Vagina (tissue), 2 donors: ENCODE measurements around the gene RAB32.

Source experiments
- POLR2A ChIP-seq, 2 donors: fragments of 450-650 bp; IDR thresholded peaks; one replicate each; pipeline ENCODE4 v1.6.1; 2017; ENCODE audit warnings: antibody characterized with exemption in 2 of 2, mild to moderate bottlenecking in 2 of 2, moderate library complexity in 2 of 2
- TF ChIP-seq, protein P1 (sequence below), 3 experiments: fragments of 450-650 bp in 2 of 3; fragments of 200-600 bp in 1 of 3; sonication (generic) in 1 of 3; IDR thresholded peaks; one replicate each; pipeline ENCODE4 v1.5.1; 2017 to 2019; ENCODE audit warnings: antibody characterized with exemption in 3 of 3, mild to moderate bottlenecking in 2 of 3, moderate library complexity in 2 of 3

DNA sequence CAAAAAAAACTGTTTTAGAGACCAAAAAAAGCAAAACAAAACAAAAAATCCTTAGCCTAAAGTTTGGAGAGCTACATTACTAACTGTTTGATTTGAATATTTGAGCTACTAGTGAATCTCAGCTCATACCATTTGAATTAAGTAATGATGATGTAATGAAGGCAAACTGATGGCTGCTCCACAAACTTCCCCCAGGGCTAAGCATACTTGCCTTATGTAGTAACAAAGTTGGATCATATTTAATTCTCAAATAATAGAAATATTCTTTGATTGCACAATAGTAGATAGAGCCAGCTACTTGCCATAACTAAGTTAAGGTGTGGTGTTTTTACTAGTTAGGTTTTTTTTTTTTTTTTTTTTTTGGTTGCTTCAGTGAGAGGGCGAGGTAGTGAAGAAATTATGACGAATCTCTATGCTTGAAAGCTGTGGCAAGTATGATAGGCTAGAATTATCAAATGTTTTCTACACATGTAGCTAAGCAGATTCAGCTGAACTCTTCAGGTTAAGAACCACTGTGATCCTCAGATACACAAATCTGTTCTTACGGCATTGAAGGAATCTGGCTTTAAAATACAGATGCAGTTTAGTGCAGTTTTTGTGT is 2.9 kb downstream of the RAB32 start:
- TF ChIP-seq, protein P1, sequence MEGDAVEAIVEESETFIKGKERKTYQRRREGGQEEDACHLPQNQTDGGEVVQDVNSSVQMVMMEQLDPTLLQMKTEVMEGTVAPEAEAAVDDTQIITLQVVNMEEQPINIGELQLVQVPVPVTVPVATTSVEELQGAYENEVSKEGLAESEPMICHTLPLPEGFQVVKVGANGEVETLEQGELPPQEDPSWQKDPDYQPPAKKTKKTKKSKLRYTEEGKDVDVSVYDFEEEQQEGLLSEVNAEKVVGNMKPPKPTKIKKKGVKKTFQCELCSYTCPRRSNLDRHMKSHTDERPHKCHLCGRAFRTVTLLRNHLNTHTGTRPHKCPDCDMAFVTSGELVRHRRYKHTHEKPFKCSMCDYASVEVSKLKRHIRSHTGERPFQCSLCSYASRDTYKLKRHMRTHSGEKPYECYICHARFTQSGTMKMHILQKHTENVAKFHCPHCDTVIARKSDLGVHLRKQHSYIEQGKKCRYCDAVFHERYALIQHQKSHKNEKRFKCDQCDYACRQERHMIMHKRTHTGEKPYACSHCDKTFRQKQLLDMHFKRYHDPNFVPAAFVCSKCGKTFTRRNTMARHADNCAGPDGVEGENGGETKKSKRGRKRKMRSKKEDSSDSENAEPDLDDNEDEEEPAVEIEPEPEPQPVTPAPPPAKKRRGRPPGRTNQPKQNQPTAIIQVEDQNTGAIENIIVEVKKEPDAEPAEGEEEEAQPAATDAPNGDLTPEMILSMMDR (IDR thresholded peaks at IDR 0.05): no peak
- no peak for TF ChIP-seq POLR2A (IDR thresholded peaks at IDR 0.05)
